ENCODE data around the gene KCTD11.

Gene KCTD11

GRCh38 chr17:7311110-7311705 is 40.8 kb upstream of the KCTD11 start:
- no peak overlapping the region for H3K4me3 ChIP-seq (ENCODE audit: low read length)
- TF ChIP-seq, protein P1, sequence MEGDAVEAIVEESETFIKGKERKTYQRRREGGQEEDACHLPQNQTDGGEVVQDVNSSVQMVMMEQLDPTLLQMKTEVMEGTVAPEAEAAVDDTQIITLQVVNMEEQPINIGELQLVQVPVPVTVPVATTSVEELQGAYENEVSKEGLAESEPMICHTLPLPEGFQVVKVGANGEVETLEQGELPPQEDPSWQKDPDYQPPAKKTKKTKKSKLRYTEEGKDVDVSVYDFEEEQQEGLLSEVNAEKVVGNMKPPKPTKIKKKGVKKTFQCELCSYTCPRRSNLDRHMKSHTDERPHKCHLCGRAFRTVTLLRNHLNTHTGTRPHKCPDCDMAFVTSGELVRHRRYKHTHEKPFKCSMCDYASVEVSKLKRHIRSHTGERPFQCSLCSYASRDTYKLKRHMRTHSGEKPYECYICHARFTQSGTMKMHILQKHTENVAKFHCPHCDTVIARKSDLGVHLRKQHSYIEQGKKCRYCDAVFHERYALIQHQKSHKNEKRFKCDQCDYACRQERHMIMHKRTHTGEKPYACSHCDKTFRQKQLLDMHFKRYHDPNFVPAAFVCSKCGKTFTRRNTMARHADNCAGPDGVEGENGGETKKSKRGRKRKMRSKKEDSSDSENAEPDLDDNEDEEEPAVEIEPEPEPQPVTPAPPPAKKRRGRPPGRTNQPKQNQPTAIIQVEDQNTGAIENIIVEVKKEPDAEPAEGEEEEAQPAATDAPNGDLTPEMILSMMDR (conservative IDR thresholded peaks at IDR 0.05; ENCODE audit: low read length): no peak
- DNase-seq (ENCODE audit: low read depth): no peak

DNA sequence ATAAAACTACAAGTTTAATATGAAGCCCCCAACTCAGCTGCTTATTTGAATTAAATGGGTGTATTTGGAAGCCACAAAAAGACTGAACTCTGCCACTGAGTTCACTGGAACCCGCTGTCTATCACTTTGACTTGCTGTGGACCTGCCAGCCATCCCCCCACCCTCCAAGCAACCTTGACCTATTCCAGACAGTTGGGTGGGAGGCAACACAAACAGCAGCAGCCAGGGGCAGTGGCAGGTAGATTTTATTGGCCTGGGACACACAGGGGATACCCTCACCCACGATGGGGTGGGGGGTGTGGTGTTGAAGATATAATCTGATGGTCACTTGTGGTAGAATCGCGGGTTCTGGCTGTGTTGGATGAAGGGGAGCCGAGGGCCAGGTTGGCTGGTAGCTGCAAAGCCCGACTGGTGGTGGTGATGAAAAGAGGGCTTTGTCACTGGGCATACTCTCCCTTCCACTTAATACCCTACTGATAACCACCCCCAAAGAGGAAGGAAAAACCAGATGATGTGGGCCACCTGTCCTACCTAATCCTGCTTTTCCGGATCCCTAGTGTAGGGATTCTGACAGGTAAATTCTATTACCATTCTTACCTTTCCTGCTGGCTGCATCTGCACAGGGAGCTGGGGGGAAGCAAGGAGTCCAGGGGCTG is 39.4 kb upstream of the KCTD11 start:
- TF ChIP-seq, protein P1 (conservative IDR thresholded peaks at IDR 0.05; ENCODE audit: low read length): no peak
- DNase-seq (ENCODE audit: low read depth): no peak
- no peak overlapping the region for H3K4me3 ChIP-seq (ENCODE audit: low read length)

- DNase-seq (ENCODE audit: low read depth): no peak
- TF ChIP-seq, protein P1 (conservative IDR thresholded peaks at IDR 0.05; ENCODE audit: low read length): no peak; the same call in 1 of the 2 replicates
- H3K4me3 ChIP-seq (ENCODE audit: low read length): no peak overlapping the region
These were observed 38.7 kb upstream of the KCTD11 start for GRCh38 chr17:7313088-7313889.

DNA sequence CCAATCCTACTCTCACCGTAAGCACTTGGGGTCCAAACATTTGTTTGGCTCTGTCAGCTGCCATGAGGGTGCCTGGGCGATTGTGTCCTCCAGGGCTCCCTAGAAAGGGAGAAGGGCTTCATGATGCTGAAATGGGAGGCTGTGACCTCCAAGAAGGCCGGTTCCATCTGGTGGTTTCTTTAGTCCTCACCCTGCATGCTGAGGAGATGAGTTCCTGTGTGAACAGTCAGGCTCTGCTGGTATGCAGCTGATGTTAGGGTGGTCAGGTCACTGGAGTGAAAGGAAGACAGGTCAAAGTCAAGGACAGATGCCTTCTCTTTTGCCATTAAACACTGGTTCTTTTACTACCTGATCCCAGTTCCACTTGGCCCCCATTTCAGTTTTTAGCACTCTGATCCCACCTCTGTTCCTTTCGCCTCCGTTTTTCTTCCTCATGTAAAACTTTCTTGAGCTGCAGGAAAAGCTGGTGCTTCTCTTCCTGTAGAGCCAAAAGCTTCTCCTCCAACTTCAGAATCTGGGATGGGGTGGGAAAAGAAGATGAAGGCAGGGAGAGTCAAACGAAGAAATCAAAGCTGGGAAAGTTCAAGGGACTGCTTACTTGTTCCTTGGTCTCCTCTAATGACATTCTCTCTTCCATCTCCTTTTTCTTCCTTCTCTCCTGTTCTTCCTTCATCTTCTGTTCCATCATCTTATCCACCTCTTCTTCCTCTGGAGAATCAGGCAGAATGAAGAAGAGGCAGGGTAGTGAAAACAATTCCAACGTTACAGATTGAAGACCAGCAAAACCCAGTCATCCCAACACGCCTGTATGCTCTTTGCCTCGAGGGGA is 37.9 kb upstream of the KCTD11 start:
- H3K4me3 ChIP-seq (ENCODE audit: low read length): peak overlapping the region; percentile 79
- peak; percentile 20 for DNase-seq (ENCODE audit: low read depth)
- TF ChIP-seq, protein P1 (conservative IDR thresholded peaks at IDR 0.05; ENCODE audit: low read length): no peak

DNA sequence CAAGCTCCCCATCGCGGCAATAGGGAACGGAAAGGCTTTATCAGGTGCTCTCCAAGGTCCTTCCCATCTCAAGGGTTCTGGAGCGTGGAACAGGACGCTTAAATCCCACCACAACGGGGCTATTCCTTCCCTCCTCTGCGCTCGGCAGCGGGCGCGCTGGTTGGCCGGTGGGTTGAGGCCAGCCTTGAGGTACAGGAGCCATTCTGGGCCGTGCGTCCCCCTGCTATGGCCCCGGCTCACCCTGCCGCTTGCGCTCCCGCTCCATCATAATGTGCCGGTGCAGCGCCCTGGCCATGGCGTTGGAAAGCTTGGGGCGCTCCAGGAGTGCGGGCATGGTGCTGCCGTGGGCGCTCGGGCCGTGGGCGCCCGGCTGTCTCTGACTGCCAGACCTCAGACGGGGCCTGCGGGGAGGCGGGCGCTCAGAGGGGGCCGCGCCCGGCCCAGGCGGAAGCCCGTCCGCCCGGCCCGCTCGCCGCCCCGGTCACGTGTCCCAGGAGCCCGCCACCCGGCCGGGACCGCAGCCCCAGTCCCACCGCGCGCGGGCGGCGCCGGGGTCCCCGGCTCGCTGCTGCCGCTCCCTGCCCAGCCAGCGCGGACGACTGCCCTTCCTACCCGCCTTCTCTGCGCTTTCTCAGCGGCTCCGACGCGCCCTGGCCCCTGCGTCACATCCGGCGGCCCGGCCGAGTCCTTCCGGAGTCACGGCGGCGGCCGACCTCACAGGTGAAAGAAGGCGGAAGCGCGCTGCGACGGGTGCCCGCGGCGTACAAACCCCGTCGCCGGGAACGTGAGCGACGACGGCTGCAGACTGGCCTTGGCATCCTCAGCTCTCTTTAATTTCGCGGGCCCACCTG is 37.0 kb upstream of the KCTD11 start, which contains the start of gene GPS2:
GPS2 (minus strand) TSS at position 642 of the 851 bp plus-strand sequence; CDS start at position 334, 308 bp downstream.
- DNase-seq (ENCODE audit: low read depth): peak; percentile 67
- peak within 1 kb of the TSS; percentile 79 for H3K4me3 ChIP-seq (ENCODE audit: low read length)
- TF ChIP-seq, protein P1 (conservative IDR thresholded peaks at IDR 0.05; ENCODE audit: low read length): no peak
